HepG2 (cell line): ENCODE data around the gene MAN1B1. TPM values are rescaled to one million over a fixed set of nuclear protein-coding genes. Genes with fewer than 3 reads are reported as not detected.

Experiments
- ARID2 ChIP-seq: sonication (generic); formaldehyde crosslinking; IDR thresholded peaks from 2 replicates; pipeline ENCODE4 v1.8.1; 2022; ENCODE audit warnings: mild to moderate bottlenecking, missing genetic modification reagents, borderline replicate concordance
- BRCA1 ChIP-seq: sonication (generic); formaldehyde crosslinking; IDR thresholded peaks from 2 replicates; pipeline ENCODE4 v1.4.0; 2020; ENCODE audit warnings: missing genetic modification reagents
- CHD2 ChIP-seq: IDR thresholded peaks from 2 replicates; pipeline ENCODE4 v1.6.1; 2011; ENCODE audit warnings: low read depth, low read length, improper control_type of control experiment
- DMAP1 ChIP-seq: IDR thresholded peaks from 2 replicates; pipeline ENCODE4 v1.6.1; 2016
- FOSL2 ChIP-seq: sonication (generic); formaldehyde crosslinking; IDR thresholded peaks from 2 replicates; pipeline ENCODE4 v1.4.0; 2020; ENCODE audit warnings: missing genetic modification reagents
- HMGXB3 ChIP-seq: sonication (generic); formaldehyde crosslinking; IDR thresholded peaks from 2 replicates; pipeline ENCODE4 v1.4.0; 2020; ENCODE audit warnings: missing genetic modification reagents, borderline replicate concordance
- JUND ChIP-seq: sonication (generic); formaldehyde crosslinking; IDR thresholded peaks from 2 replicates; pipeline ENCODE4 v1.8.0; 2022; ENCODE audit warnings: mild to moderate bottlenecking, missing genetic modification reagents
- NFIC ChIP-seq: IDR thresholded peaks from 2 replicates; pipeline ENCODE4 v1.6.1; 2012; ENCODE audit warnings: mild to moderate bottlenecking, low read length, inconsistent platforms
- NKX3-1 ChIP-seq: sonication (generic); formaldehyde crosslinking; IDR thresholded peaks from 2 replicates; pipeline ENCODE4 v1.5.0; 2020; ENCODE audit warnings: missing genetic modification reagents
- NONO ChIP-seq, 2 experiments: fragments of 450-650 bp in 1 of 2; sonication (generic) in 1 of 2; formaldehyde crosslinking in 1 of 2; IDR thresholded peaks in 1 of 2; conservative IDR thresholded peaks in 1 of 2; 2 replicates each; pipeline versions ENCODE4 v1.6.1 to v1.8.0; 2017 to 2022; ENCODE audit warnings: mild to moderate bottlenecking in 1 of 2, missing genetic modification reagents in 1 of 2, moderate library complexity in 1 of 2
- NR2F6 ChIP-seq, 2 experiments: IDR thresholded peaks; 2 replicates each; pipeline ENCODE4 v1.6.1; 2016; ENCODE audit warnings: antibody characterized with exemption in 1 of 2, mild to moderate bottlenecking in 1 of 2
- PBX3 ChIP-seq: sonication (generic); formaldehyde crosslinking; IDR thresholded peaks from 2 replicates; pipeline ENCODE4 v1.8.1; 2023; ENCODE audit warnings: missing genetic modification reagents, inconsistent platforms, borderline replicate concordance
- PHF8 ChIP-seq: sonication (generic); formaldehyde crosslinking; IDR thresholded peaks from 2 replicates; pipeline ENCODE4 v1.5.0; 2020; ENCODE audit warnings: missing genetic modification reagents
- RBM39 ChIP-seq: fragments of 200-400 bp; formaldehyde crosslinking; IDR thresholded peaks from one replicate; pipeline ENCODE4 v1.6.1; 2018; ENCODE audit warnings: antibody characterized with exemption, mild to moderate bottlenecking, low read depth, low read length; ENCODE audit not compliant: poor library complexity, severe bottlenecking
- REPIN1 ChIP-seq: sonication (generic); formaldehyde crosslinking; IDR thresholded peaks from 2 replicates; pipeline ENCODE4 v1.8.0; 2022; ENCODE audit warnings: missing genetic modification reagents, low read depth, mild to moderate bottlenecking, borderline replicate concordance
- ZFP62 ChIP-seq: sonication (generic); formaldehyde crosslinking; IDR thresholded peaks from 2 replicates; pipeline ENCODE4 v1.4.0; 2020; ENCODE audit warnings: missing genetic modification reagents
- ZFP90 ChIP-seq: sonication (generic); formaldehyde crosslinking; IDR thresholded peaks from 2 replicates; pipeline ENCODE4 v1.8.0; 2022; ENCODE audit warnings: missing genetic modification reagents, mild to moderate bottlenecking, inconsistent platforms, borderline replicate concordance
- ZNF143 ChIP-seq: sonication (generic); formaldehyde crosslinking; IDR thresholded peaks from 2 replicates; pipeline ENCODE4 v1.4.0; 2020; ENCODE audit warnings: missing genetic modification reagents
- ZNF207 ChIP-seq: fragments of 450-650 bp; IDR thresholded peaks from 2 replicates; pipeline ENCODE4 v1.6.1; 2016; ENCODE audit warnings: antibody characterized with exemption, borderline replicate concordance
- ZNF232 ChIP-seq: sonication (generic); formaldehyde crosslinking; IDR thresholded peaks from 2 replicates; pipeline ENCODE4 v1.4.0; 2020; ENCODE audit warnings: missing genetic modification reagents, borderline replicate concordance
- ZNF280B ChIP-seq: sonication (generic); formaldehyde crosslinking; IDR thresholded peaks from 2 replicates; pipeline ENCODE4 v1.5.0; 2020; ENCODE audit warnings: missing genetic modification reagents, mild to moderate bottlenecking, borderline replicate concordance
- ZNF335 ChIP-seq: sonication (generic); formaldehyde crosslinking; IDR thresholded peaks from 2 replicates; pipeline ENCODE4 v1.4.0; 2020; ENCODE audit warnings: missing genetic modification reagents
- ZNF740 ChIP-seq: sonication (generic); formaldehyde crosslinking; IDR thresholded peaks from 2 replicates; pipeline ENCODE4 v1.4.0; 2020; ENCODE audit warnings: missing genetic modification reagents
- ZNF816 ChIP-seq: sonication (generic); formaldehyde crosslinking; IDR thresholded peaks from 2 replicates; pipeline ENCODE4 v1.8.0; 2022; ENCODE audit warnings: missing genetic modification reagents, mild to moderate bottlenecking, borderline replicate concordance
- polyA plus RNA-seq, 8 experiments: library from polyadenylated mRNA; depleted of rRNA in 3 of 8; stranded (reverse) in 7 of 8; unstranded in 1 of 8; fragments of >200 nt; fragmentation: Illumina TruSeq in 4 of 8; extraction: Trizol in 4 of 8; gene quantifications; 2 replicates each; pipeline versions ENCODE4 v1.2.1 to v1.2.3, GENCODE V29; 2011 to 2016; ENCODE audit warnings: low read depth in 4 of 8, missing spikeins in 1 of 8, mixed read lengths in 1 of 8; ENCODE audit not compliant: insufficient read depth in 1 of 8
- total RNA-seq, 5 experiments: library from RNA; depleted of rRNA; stranded (reverse); fragments of >200 nt; fragmentation: Illumina TruSeq; extraction: Trizol; gene quantifications; 2 replicates each; pipeline ENCODE4 v1.2.3, GENCODE V29; 2016; ENCODE audit warnings: low read depth in 1 of 5

Gene MAN1B1
- total and polyA plus RNA-seq, 2 of the 13 experiments (the other 11 are each of a cell fraction or from before 2014, with no cell fraction given), result 48.9 to 59.5 TPM

GRCh38 chr9:137054932-137055384, 31.8 kb upstream of the MAN1B1 start (continued):
- TF ChIP-seq NONO (IDR thresholded peaks at IDR 0.05) (no peak), NONO (CRISPR knock-in tag; conservative IDR thresholded peaks at IDR 0.05) (no peak), ZNF143 (CRISPR knock-in tag) (peak; percentile 29), BRCA1 (CRISPR knock-in tag) (peak; percentile 66; the same call in 1 of the 2 replicates), PHF8 (CRISPR knock-in tag) (peak; percentile 59), HMGXB3 (CRISPR knock-in tag) (peak; percentile 13; the same call in 1 of the 2 replicates), ZNF207 (no peak), NKX3-1 (CRISPR knock-in tag) (0 out of 2 replicates have a peak, but pooled peaks have one; percentile 57), REPIN1 (CRISPR knock-in tag) (0 out of 2 replicates have a peak, but pooled peaks have one; percentile 8), ARID2 (CRISPR knock-in tag) (peak; percentile 95), NFIC (no peak), FOSL2 (CRISPR knock-in tag) (peak; percentile 35; the same call in 1 of the 2 replicates), ZFP90 (CRISPR knock-in tag) (peak; percentile 18; the same call in 1 of the 2 replicates), DMAP1 (CRISPR knock-in tag) (0 out of 2 replicates have a peak, but pooled peaks have one; percentile 38), CHD2 (no peak), ZNF740 (CRISPR knock-in tag) (peak; percentile 16; the same call in 1 of the 2 replicates), ZNF816 (CRISPR knock-in tag) (no peak), ZNF335 (CRISPR knock-in tag) (0 out of 2 replicates have a peak, but pooled peaks have one; percentile 14), ZNF280B (CRISPR knock-in tag) (no peak), RBM39 (no peak), PBX3 (no peak), NR2F6 (IDR thresholded peaks at IDR 0.05) (no peak), NR2F6 (CRISPR knock-in tag; IDR thresholded peaks at IDR 0.05) (peak; percentile 38), ZFP62 (CRISPR knock-in tag) (no peak), JUND (CRISPR knock-in tag) (0 out of 2 replicates have a peak, but pooled peaks have one; percentile 5), ZNF232 (0 out of 2 replicates have a peak, but pooled peaks have one; percentile 55)
